ENCODE results near the gene FCHSD2. TPM values are rescaled to one million over a fixed set of nuclear protein-coding genes. Genes with fewer than 3 reads are reported as not detected.

Gene FCHSD2
- total and polyA plus RNA-seq, 2 of the 8 experiments (the other 6 are each of a cell fraction or from before 2014, with no cell fraction given): 4.1 to 7.8 TPM

GRCh38 chr11:72842126-72842525 is 300.0 kb downstream of the FCHSD2 start:
- Histone ChIP-seq H3K56ac (replicated peaks; ENCODE audit: insufficient read length, low read depth, low read length) (no peak overlapping the region), H2BK120ac (replicated peaks; ENCODE audit: low read depth, low read length) (no peak overlapping the region), H3K79me1 (ENCODE audit: low read depth, low read length) (no peaks in the 10 kb centered on the region), H3K4me2 (ENCODE audit: insufficient read depth in 1 of 2, low read depth in 2 of 2, low read length in 2 of 2) (no peak overlapping the region), H2AK5ac (ENCODE audit: low read depth, low read length) (no peak overlapping the region), H2BK20ac (ENCODE audit: low read length) (no peak overlapping the region), H3K23me2 (ENCODE audit: low read depth, low read length) (no peaks in the 10 kb centered on the region), H2BK5ac (ENCODE audit: low read depth, low read length) (no peak overlapping the region), H3K79me2 (ENCODE audit: control insufficient read depth in 1 of 2, insufficient read depth in 2 of 2, low read length in 2 of 2) (no peaks in the 10 kb centered on the region), H3K9ac (replicated peaks in 1 of 4; ENCODE audit: extremely low read depth in 1 of 4, low read depth in 3 of 4, low read length in 3 of 4) (no peak overlapping the region), H3K4me1 (replicated peaks in 1 of 4; ENCODE audit: control insufficient read depth in 3 of 4, insufficient read depth in 4 of 4, low read length in 3 of 4) (no peaks in the 10 kb centered on the region), H3K4ac (replicated peaks; ENCODE audit: insufficient read length, low read depth, low read length) (no peak overlapping the region), H3K18ac (ENCODE audit: extremely low read depth, low read length) (no peak overlapping the region), H4K91ac (replicated peaks; ENCODE audit: insufficient read length, low read length) (no peak overlapping the region), H3K14ac (ENCODE audit: insufficient read length) (no peak overlapping the region), H2BK15ac (ENCODE audit: low read length) (no peak overlapping the region), H3K23ac (ENCODE audit: insufficient read length) (no peak overlapping the region), H3K27me3 (replicated peaks in 1 of 4; ENCODE audit: control insufficient read depth in 3 of 4, extremely low read depth in 1 of 4, insufficient read depth in 3 of 4, low read length in 3 of 4) (no peaks in the 10 kb centered on the region), H4K20me1 (replicated peaks in 1 of 2; ENCODE audit: control insufficient read depth in 1 of 2, insufficient read depth in 2 of 2, low read length in 2 of 2) (no peaks in the 10 kb centered on the region), H3K4me3 (ENCODE audit: extremely low read depth in 1 of 4, insufficient read depth in 2 of 4, low read depth in 3 of 4, low read length in 4 of 4) (no peak overlapping the region), H2BK12ac (ENCODE audit: low read depth, low read length) (no peak overlapping the region), H3K9me3 (ENCODE audit: insufficient read depth in 2 of 2, low read depth in 1 of 2, low read length in 1 of 2) (no peaks in the 10 kb centered on the region), H2AFZ (ENCODE audit: low read length) (no peak overlapping the region), H3K36me3 (ENCODE audit: control insufficient read depth in 2 of 4, insufficient read depth in 4 of 4, low read length in 3 of 4) (no peaks in the 10 kb centered on the region), H3K27ac (ENCODE audit: low read depth, low read length) (no peak overlapping the region), H4K5ac (ENCODE audit: insufficient read length, low read depth, low read length) (no peak overlapping the region), H4K8ac (ENCODE audit: extremely low read depth, insufficient read depth, low read length) (no peak overlapping the region)
- no peak for FAIRE-seq
- no peak for DNase-seq (ENCODE audit: low read depth in 1 of 2, low spot score in 2 of 2)
- POLR2A ChIA-PET (ENCODE audit: partially characterized antibody): interaction anchor here (1.2 kb wide), 1 partner anchor 300 kb away, joined by 4 read pairs; the partner anchor contains the start of gene FCHSD2
- TF ChIP-seq MAFK (IDR thresholded peaks at IDR 0.05; ENCODE audit: low read depth, low read length) (no peak), KDM5A (IDR thresholded peaks at IDR 0.05; ENCODE audit: low read length) (no peak), HDAC2 (IDR thresholded peaks at IDR 0.05; ENCODE audit: borderline replicate concordance in 1 of 2, low read depth in 2 of 2, low read length in 2 of 2) (no peak), TAF7 (optimal IDR thresholded peaks at IDR 0.05; ENCODE audit: borderline replicate concordance, low read depth, low read length) (no peak), POLR2A (IDR thresholded peaks at IDR 0.05; ENCODE audit: control extremely low read depth in 1 of 2, low read depth in 2 of 2, low read length in 2 of 2) (no peak), SIN3A (conservative IDR thresholded peaks at IDR 0.05 in 1 of 2, IDR thresholded peaks at IDR 0.05 in 1 of 2; ENCODE audit: low read depth in 1 of 2, low read length in 2 of 2) (no peak)
- CTCF ChIA-PET (ENCODE audit: partially characterized antibody): interaction anchor here (0.8 to 4.1 kb wide), 6 partner anchors 10 to 371 kb away, joined by 3 to 34 read pairs (median 6); partner anchors contain the start of gene FCHSD2
- WGBS, 2 experiments (ENCODE audit: extremely low coverage in 1 of 2, insufficient coverage in 1 of 2, insufficient read length in 1 of 2, insufficient replicate concordance in 2 of 2, low coverage in 1 of 2, low lambda C conversion rate in 2 of 2, missing lambda C conversion rate in 1 of 2): 89% methylated on average over 5 of the region's 5 CpGs; no CpG with 5 or more reads in 1 of the 2 experiments
